ENCODE measurements around the gene TMEM240.

TMEM240 gene

DNA sequence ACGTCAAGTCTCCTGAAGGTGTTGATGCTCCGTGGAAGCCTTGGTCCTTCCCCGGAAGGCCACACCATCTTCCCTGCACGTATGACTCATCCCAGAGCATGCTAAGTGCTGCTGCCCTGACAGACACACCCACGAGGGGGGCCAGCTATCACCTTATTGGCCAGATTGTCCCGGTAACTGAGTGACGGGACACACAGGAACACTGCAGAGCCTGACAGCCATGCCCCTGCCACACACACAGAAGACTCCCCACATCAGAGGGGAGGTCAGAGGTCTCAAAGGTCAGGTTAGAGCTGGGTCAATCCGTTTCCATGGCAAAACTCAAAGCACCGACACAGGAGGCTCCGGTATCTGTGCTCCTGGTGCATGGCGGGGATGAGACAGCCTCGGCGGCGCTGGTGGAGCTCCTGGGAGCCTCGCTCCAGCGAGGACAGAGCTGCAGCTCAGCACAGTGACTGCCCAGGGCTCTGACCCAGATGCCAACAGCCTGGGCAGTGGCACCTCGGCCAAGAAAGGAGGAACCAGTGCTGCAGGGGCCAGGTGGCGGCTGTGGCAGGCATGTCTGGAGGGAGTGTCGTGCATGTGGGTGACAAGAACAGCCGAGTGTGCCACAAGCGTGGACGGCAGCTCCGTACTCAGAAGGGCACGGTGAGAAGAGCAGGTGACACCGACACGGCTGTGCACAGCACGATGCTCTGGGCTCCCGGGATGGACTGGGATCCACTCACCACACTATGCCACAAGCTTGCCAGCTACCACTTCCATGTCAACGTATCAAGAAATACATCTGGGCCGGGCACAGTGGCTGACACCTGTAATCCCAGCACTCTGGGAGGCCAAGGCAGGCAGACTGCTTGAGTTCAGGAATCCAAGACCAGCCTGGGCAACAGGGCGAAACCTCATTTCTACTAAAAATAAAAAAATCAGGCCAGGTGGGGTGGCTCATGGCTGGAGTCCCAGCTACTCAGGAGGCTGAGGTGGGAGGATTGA, 14.8 kb upstream of the TMEM240 start:
- TF ChIP-seq CREB1 (IDR thresholded peaks at IDR 0.05; ENCODE audit: low read depth) (no peak), TEAD4 (IDR thresholded peaks at IDR 0.05) (no peak)
- TF ChIP-seq, protein P1, sequence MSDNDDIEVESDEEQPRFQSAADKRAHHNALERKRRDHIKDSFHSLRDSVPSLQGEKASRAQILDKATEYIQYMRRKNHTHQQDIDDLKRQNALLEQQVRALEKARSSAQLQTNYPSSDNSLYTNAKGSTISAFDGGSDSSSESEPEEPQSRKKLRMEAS (IDR thresholded peaks at IDR 0.05), result no peak

DNA sequence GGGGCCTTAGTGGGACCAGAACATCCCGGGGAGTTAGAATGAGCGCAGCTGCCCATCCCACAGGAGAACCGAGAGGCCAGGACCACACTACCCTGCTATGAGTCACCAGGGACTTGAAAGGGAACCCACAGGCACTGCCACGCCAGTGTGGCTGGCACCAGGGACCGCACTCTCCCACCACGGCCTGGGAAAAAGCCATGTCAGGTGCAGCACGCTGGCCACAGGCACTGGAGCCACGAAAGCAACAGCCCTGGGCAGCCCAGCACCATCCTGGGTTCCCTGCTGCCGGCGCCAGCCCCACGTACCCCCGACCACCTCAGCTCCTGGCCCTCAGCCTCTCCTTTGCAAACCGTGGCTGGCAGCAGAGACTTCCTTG, 14.1 kb upstream of the TMEM240 start:
- no peak for TF ChIP-seq ZBTB7A (IDR thresholded peaks at IDR 0.05; ENCODE audit: low read depth)
- TF ChIP-seq YY1 (IDR thresholded peaks at IDR 0.05; ENCODE audit: low read depth), result no peak
- no peak for TF ChIP-seq EP300 (IDR thresholded peaks at IDR 0.05; ENCODE audit: borderline replicate concordance)
- no peak for TF ChIP-seq CEBPB (IDR thresholded peaks at IDR 0.05)
- TF ChIP-seq TCF12 (IDR thresholded peaks at IDR 0.05; ENCODE audit: low read depth), result no peak
- TF ChIP-seq, protein P1 (IDR thresholded peaks at IDR 0.05), result no peak
- TF ChIP-seq NFIC (IDR thresholded peaks at IDR 0.05), result no peak
- TF ChIP-seq TEAD4 (IDR thresholded peaks at IDR 0.05), result no peak
- no peak for TF ChIP-seq RAD21 (IDR thresholded peaks at IDR 0.05; ENCODE audit: low read depth)
- no peak for TF ChIP-seq CREB1 (IDR thresholded peaks at IDR 0.05; ENCODE audit: low read depth)
- no peak for TF ChIP-seq FOXM1 (IDR thresholded peaks at IDR 0.05; ENCODE audit: borderline replicate concordance, low read depth)
- TF ChIP-seq TAF1 (IDR thresholded peaks at IDR 0.05; ENCODE audit: low read depth), result no peak
- TF ChIP-seq EGR1 (IDR thresholded peaks at IDR 0.05), result no peak
- TF ChIP-seq, protein P2, sequence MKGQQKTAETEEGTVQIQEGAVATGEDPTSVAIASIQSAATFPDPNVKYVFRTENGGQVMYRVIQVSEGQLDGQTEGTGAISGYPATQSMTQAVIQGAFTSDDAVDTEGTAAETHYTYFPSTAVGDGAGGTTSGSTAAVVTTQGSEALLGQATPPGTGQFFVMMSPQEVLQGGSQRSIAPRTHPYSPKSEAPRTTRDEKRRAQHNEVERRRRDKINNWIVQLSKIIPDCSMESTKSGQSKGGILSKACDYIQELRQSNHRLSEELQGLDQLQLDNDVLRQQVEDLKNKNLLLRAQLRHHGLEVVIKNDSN (IDR thresholded peaks at IDR 0.05), result no peak
- TF ChIP-seq, protein P3, sequence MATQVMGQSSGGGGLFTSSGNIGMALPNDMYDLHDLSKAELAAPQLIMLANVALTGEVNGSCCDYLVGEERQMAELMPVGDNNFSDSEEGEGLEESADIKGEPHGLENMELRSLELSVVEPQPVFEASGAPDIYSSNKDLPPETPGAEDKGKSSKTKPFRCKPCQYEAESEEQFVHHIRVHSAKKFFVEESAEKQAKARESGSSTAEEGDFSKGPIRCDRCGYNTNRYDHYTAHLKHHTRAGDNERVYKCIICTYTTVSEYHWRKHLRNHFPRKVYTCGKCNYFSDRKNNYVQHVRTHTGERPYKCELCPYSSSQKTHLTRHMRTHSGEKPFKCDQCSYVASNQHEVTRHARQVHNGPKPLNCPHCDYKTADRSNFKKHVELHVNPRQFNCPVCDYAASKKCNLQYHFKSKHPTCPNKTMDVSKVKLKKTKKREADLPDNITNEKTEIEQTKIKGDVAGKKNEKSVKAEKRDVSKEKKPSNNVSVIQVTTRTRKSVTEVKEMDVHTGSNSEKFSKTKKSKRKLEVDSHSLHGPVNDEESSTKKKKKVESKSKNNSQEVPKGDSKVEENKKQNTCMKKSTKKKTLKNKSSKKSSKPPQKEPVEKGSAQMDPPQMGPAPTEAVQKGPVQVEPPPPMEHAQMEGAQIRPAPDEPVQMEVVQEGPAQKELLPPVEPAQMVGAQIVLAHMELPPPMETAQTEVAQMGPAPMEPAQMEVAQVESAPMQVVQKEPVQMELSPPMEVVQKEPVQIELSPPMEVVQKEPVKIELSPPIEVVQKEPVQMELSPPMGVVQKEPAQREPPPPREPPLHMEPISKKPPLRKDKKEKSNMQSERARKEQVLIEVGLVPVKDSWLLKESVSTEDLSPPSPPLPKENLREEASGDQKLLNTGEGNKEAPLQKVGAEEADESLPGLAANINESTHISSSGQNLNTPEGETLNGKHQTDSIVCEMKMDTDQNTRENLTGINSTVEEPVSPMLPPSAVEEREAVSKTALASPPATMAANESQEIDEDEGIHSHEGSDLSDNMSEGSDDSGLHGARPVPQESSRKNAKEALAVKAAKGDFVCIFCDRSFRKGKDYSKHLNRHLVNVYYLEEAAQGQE (IDR thresholded peaks at IDR 0.05; ENCODE audit: low read depth), result no peak

DNA sequence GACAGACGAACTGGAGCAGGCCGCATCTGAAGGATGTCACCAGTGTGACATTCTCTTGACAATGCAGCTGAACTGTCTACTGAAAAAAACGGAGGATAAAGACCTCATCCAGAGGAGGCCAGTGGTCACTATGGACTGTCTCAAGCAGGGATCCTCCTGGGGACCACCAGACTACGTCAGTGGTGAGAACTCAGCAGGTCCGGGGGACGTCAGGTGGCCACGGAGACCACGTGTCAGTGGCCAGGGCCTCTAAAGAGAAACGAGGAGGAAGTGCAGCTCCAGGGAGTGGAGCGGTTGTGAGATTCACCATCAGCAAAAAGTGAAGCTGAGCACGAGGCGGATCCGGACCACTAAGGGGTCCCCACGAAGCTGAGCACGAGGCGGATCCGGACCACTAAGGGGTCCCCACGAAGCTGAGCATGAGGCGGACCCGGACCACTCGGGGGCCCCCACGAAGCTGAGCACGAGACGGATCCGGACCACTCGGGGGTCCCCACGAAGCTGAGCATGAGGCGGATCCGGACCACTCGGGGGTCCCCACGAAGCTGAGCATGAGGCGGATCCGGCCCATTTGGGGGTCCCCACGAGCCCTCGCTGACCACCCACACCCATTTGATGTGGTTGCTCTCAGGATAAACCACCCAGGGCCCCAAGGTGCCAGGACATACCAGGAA, 13.5 kb upstream of the TMEM240 start:
- TF ChIP-seq, protein P3 (IDR thresholded peaks at IDR 0.05; ENCODE audit: low read depth), result no peak
- no peak for TF ChIP-seq RAD21 (IDR thresholded peaks at IDR 0.05; ENCODE audit: low read depth)
- no peak for TF ChIP-seq EGR1 (IDR thresholded peaks at IDR 0.05)
- TF ChIP-seq ZBTB7A (IDR thresholded peaks at IDR 0.05; ENCODE audit: low read depth), result no peak
- no peak for TF ChIP-seq TEAD4 (IDR thresholded peaks at IDR 0.05)
- no peak for TF ChIP-seq YY1 (IDR thresholded peaks at IDR 0.05; ENCODE audit: low read depth)
- no peak for TF ChIP-seq FOXM1 (IDR thresholded peaks at IDR 0.05; ENCODE audit: borderline replicate concordance, low read depth)
- TF ChIP-seq, protein P2 (IDR thresholded peaks at IDR 0.05), result no peak
- no peak for TF ChIP-seq NFIC (IDR thresholded peaks at IDR 0.05)
- TF ChIP-seq, protein P1 (IDR thresholded peaks at IDR 0.05), result no peak
- no peak for TF ChIP-seq TCF12 (IDR thresholded peaks at IDR 0.05; ENCODE audit: low read depth)
- TF ChIP-seq CREB1 (IDR thresholded peaks at IDR 0.05; ENCODE audit: low read depth), result no peak
- TF ChIP-seq EP300 (IDR thresholded peaks at IDR 0.05; ENCODE audit: borderline replicate concordance), result no peak
- no peak for TF ChIP-seq TAF1 (IDR thresholded peaks at IDR 0.05; ENCODE audit: low read depth)
- no peak for TF ChIP-seq CEBPB (IDR thresholded peaks at IDR 0.05)

DNA sequence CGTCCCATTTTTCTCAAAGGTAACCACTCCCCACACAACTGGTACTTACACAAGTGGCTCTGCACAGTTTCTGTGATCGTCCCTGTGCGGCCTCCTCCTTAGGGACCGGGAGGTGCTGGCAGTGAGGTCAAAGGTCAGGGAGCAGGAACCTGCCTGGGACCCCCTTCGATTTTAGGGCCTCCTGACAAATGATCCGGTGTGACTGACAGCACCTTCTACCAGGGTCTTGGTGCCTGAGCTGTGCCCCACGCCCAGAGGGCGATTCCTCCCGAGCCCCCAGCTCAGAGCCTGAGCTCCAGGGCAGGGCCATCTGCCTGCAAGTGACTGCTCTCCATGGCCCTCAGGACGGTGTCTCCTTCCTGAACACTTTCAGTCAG, 11.8 kb upstream of the TMEM240 start:
- TF ChIP-seq TCF12 (IDR thresholded peaks at IDR 0.05; ENCODE audit: low read depth) (no peak), FOXM1 (IDR thresholded peaks at IDR 0.05; ENCODE audit: borderline replicate concordance, low read depth) (no peak), NFIC (IDR thresholded peaks at IDR 0.05) (no peak), EP300 (IDR thresholded peaks at IDR 0.05; ENCODE audit: borderline replicate concordance) (no peak), CEBPB (IDR thresholded peaks at IDR 0.05) (no peak), TAF1 (IDR thresholded peaks at IDR 0.05; ENCODE audit: low read depth) (no peak), ZBTB7A (IDR thresholded peaks at IDR 0.05; ENCODE audit: low read depth) (no peak), RAD21 (IDR thresholded peaks at IDR 0.05; ENCODE audit: low read depth) (no peak), EGR1 (IDR thresholded peaks at IDR 0.05) (no peak), TEAD4 (IDR thresholded peaks at IDR 0.05) (no peak), CREB1 (IDR thresholded peaks at IDR 0.05; ENCODE audit: low read depth) (no peak), YY1 (IDR thresholded peaks at IDR 0.05; ENCODE audit: low read depth) (no peak)
- TF ChIP-seq, protein P1 (IDR thresholded peaks at IDR 0.05), result no peak
- TF ChIP-seq, protein P3 (IDR thresholded peaks at IDR 0.05; ENCODE audit: low read depth), result no peak
- TF ChIP-seq, protein P2 (IDR thresholded peaks at IDR 0.05), result no peak
